RWPE1 (cell line): ENCODE measurements around the gene CA6.
"Not testable (repeated sequence)": the region's sequence is repeated elsewhere in the genome, so short reads cannot be mapped to it uniquely, and the experiment has no call there.

Source experiments
- CTCF ChIA-PET: fragments of 350-600 bp; sonication (Branson Sonifier 250); formaldehyde crosslinking; extraction: SDS; loops from one replicate; lab custom pipeline; 2021; lab: Yijun Ruan, JAX
- POLR2A ChIA-PET: fragments of 400-600 bp; formaldehyde crosslinking; extraction: SDS; loops from one replicate; lab custom pipeline; 2020; ENCODE audit warnings: antibody characterized with exemption; ENCODE audit not compliant: low non-redundant PET; lab: Yijun Ruan, JAX
- DNase-seq: peaks from one replicate; pipeline ENCODE4 v3.0.0; 2012; ENCODE audit warnings: low spot score
- H3K27ac ChIP-seq: fragments of 450-650 bp; 2 replicates; pipeline ENCODE4 v1.5.1; 2017
- CTCF ChIP-seq: fragments of 450-650 bp; conservative IDR thresholded peaks from 2 replicates; pipeline ENCODE4 v1.5.1; 2017; ENCODE audit warnings: low read depth, mild to moderate bottlenecking

CA6 gene

GRCh38 chr1:8911416-8912309 is 34.0 kb upstream of the CA6 start:
- POLR2A ChIA-PET = no interaction called here
- peak overlapping the region; percentile 65 for H3K27ac ChIP-seq
- CTCF ChIA-PET = no interaction called here
- peak; percentile 52 for DNase-seq
- no peak for TF ChIP-seq CTCF

DNA sequence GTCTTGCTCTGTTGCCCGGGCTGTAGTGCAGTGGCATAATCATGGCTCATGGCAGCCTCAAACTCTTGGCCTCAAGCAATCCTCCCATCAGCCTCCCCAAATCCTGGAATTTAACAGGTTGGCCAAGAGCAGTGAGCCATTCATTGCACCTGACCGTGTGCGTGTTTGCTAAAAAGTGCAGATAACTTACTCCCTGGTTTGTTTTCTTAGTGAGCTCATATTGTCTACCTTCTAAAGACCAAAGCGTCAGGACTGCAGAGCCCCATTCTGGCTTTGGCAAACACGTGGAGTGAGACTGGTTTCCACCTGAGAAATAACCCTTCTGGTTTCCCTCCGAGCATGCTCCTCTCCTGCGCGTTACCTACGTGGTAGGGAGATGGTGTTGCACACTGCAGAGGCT is 32.2 kb upstream of the CA6 start:
- CTCF ChIA-PET = interaction anchor here (1.0 kb wide), 1 partner anchor 65 kb away, joined by 3 read pairs; no protein-coding TSS in a partner anchor
- TF ChIP-seq CTCF = no peak
- no peak for DNase-seq
- no peak overlapping the region for H3K27ac ChIP-seq
- POLR2A ChIA-PET = no interaction called here

GRCh38 chr1:8914466-8914865 is 31.2 kb upstream of the CA6 start:
- ChIA-PET CTCF (interaction anchor here (0.7 to 1.7 kb wide), 3 partner anchors 66 to 187 kb away, joined by 3 to 5 read pairs (median 4); no protein-coding TSS in a partner anchor), POLR2A (no interaction called here)
- no peak for DNase-seq

GRCh38 chr1:8915446-8915845 is 30.2 kb upstream of the CA6 start:
- H3K27ac ChIP-seq = no peak overlapping the region
- no peak for TF ChIP-seq CTCF
- no peak for DNase-seq
- ChIA-PET CTCF (interaction anchor here (0.6 to 1.7 kb wide), 2 partner anchors 186 to 267 kb away, joined by 4 to 5 read pairs; no protein-coding TSS in a partner anchor), POLR2A (no interaction called here)

More at GRCh38 chr1:8914466-8914865, 31.2 kb upstream of the CA6 start:
- H3K27ac ChIP-seq = no peak overlapping the region
- no peak for TF ChIP-seq CTCF

DNA sequence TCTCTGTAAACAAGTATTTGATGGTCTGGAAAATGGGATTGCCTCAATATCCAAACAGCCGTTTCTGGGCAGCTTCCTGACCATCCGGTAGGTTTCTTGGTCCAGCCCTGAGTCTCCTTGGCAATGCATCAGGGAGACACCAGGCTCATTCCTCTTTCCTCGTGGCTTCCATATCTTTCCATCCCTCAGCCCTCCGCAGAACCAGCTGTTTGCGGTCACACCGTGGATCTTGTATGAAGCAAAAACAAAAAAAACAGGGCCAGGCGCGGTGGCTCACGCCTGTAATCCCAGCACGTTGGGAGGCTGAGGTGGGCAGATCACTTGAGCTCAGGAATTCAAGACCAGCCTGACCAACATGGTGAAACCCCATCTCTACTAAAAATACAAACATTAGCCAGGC is 28.1 kb upstream of the CA6 start:
- CTCF ChIA-PET = interaction anchor here (0.5 to 2.1 kb wide), 9 partner anchors 10 to 1162 kb away, joined by 3 to 19 read pairs (median 4); partner anchors contain the start of gene CA6
- POLR2A ChIA-PET, DNase-seq: not testable (repeated sequence)
- peak overlapping the region; percentile 36; the same call in 1 of the 2 replicates for H3K27ac ChIP-seq

DNA sequence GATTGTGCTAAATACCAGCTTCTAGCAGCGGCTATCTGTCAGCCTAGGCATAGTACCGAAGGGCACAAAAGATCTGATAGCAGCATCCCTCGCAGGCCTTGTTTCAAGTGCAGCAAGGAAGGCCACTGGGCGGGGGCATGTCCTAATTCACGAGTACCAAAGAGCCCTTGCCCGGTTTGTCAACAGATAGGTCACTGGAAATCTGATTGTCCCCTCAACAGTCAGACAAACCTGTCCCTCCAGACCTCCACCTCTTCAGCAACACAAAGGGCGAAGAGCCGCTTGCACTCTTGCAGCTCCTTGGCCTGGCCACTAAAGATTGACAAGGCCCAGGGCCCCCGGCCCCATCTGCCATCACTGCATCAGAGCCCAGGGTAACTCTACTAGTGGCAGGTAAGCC is 22.7 kb upstream of the CA6 start:
- ChIA-PET CTCF (no interaction called here), POLR2A (no interaction called here)

More for the DNA sequence above, 22.7 kb upstream of the CA6 start:
- H3K27ac ChIP-seq = no peak overlapping the region
- no peak for TF ChIP-seq CTCF
- no peak for DNase-seq
